HG03558 (cell line): ENCODE measurements around the gene CISD3.

ENCODE experiments used
- ATAC-seq: cut with Tn5 transposase; IDR thresholded peaks from one replicate; pipeline ENCODE4 v1.9.1; 2021; ENCODE audit warnings: moderate number of reproducible peaks; ENCODE audit not compliant: unreplicated experiment; ENCODE audit errors: extremely low read depth

The CISD3 gene, protein sequence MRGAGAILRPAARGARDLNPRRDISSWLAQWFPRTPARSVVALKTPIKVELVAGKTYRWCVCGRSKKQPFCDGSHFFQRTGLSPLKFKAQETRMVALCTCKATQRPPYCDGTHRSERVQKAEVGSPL

DNA sequence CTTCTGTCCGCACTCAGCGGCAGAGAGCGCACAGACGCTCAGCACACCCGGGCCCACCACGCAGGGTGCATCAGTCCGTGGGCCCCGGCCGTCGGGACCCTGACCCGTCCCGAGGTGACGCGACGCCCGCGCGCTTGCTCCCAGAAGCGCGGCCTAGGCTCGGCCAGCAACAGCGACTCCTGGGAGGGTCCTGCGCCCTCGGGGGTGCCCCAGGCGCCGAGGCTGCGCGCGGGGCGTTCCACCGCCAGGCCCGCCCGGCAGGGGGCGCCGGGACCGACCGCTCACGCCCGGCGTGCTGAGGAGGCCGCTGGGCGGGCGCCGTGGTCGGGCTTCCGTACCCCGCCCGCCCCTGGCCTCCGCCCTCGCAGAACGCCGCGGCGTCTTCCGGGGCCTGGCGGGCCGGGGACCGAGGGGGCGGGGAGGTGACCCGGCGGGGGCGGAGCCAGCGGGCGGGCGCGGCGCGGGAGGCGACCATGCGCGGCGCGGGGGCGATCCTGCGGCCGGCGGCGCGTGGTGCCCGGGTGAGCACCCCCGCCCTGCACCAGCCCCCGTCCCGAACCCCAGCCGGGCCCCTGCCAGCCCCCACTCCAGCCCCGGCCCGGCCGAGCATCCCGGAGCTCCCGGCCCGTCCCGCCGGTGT lies at the start of gene CISD3:
Gene CISD3, plus strand, starts transcription at position 456 of the 640 bp plus-strand sequence. Its CDS starts 18 bp downstream, at position 474.
- ATAC-seq: peak; percentile 44

DNA sequence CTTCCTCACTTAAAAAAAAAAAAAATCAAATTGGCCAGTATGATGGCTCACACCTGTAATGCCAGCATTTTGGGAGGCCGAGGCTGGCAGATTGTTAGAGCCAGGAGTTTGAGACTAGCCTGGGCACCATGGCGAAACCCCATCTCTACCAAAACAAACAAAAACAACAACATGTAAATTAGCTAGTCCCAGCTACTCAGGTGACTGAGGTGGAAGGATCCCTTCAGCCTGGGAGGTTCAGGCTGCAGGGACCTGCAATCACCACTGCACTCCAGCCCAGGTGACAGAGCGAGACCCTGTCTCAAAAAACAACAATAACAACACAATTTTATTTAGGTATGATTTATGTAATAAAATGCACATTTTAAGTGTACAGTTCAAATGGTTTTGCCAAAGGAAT lies 49.0 kb upstream of the CISD3 start:
- ATAC-seq: no peak

DNA sequence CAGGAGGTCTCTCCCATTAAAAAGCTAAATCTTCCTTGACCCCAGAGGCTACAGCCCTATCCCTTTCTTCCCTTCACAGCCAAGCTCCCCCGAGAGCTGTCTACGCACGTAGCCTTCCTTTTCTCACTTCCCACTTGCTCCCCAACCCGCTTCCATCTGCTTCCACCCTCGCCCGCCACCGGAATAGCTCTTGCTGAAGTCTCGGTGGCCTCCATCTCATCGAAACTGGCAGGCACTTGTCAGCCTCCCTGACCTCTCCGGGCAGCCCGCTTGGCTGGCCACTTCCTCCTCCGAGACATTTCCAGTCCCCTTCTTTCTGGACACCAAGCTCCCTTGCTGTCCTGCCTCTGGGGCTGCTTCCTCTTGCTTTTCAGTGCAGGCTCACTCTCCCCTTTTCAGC lies 44.6 kb upstream of the CISD3 start:
- ATAC-seq: no peak

DNA sequence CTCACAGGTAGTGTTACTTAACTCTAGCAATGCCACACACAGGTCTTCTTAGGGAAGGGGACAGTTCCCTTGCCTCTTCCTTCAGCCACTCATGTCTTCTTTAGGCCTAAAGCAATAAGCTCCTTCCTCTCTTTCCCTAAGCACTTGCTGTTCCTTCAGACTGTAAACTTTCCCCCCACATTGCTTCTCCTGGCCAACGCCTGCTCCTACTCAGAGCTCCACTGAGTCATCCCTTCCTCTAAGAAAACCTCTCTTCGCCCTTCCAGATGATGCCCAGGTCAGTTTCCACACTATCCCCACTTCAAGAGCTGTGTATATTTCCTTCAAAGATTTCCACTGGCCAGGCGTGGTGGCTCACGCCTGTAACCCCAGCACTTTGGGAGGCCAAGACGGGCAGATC lies 42.9 kb upstream of the CISD3 start:
- ATAC-seq: no peak

DNA sequence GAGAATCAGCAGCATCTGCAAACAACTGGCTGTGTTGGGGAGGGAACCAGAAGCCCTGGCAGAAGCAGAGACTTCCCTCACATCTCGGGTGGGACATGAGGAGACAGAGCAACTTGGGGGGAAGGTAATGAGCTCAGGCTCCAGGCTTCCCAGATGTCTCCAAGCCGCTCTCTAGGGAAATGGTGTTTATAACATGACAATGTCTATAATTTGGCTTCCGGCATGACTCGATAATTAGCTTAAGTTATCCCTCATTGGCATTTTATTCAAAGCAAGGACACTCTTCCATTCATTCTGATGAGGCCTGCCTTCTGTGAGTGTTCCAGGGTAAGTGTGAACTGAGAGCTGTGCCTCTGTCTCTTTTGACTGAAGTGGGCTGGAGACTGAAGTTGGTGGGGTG lies 39.8 kb upstream of the CISD3 start:
- no peak for ATAC-seq

DNA sequence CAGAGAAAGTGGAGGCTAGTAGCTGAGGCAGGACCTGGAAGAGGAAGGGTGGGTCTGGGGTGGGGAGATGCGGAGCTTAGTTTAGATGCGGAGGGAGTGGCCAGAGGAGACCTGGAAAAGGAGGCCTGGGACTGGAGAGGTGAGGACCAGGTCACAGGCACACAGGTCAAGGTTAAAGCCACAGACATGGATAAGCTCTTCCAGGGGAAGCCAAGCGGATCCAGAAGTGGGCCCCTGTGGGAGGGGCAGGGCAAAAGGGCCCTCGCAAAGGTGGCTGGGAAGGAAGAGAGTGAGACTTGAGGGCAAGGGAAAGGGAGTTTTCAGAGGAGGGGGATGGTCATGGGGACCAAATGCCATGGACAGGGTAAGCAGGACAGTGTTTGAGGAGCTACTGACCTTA lies 39.0 kb upstream of the CISD3 start:
- no peak for ATAC-seq

DNA sequence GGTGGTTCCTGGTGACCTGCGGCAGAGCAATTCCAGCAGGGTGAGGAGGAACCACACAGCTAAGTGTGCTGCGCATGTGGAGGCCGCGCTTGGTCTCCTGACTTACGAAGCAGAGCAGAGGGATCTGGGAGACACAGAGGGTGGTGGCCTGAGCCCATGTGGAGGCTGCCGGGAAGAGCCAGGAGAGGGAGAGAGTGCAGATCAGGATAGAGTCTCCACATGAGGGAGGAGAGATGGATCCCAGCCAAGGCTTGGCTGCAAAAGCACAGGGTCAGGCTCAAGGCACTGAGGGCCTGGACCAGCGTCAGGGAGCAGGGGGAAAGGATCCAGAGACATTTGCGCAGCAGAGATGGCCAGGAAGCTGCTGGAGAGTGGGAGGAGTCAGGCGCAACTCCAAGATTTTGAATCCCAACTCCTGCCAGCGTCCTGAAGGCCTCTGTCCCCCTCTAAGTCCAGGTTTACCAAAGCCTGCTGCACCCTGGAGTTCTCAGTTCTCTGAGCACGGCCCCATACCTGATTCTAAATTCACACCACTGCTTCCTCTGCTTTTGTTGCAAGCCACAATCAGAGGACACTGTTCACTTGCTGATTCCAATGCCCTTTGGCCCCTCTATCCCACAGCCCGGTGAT lies 36.3 kb upstream of the CISD3 start:
- ATAC-seq: no peak

DNA sequence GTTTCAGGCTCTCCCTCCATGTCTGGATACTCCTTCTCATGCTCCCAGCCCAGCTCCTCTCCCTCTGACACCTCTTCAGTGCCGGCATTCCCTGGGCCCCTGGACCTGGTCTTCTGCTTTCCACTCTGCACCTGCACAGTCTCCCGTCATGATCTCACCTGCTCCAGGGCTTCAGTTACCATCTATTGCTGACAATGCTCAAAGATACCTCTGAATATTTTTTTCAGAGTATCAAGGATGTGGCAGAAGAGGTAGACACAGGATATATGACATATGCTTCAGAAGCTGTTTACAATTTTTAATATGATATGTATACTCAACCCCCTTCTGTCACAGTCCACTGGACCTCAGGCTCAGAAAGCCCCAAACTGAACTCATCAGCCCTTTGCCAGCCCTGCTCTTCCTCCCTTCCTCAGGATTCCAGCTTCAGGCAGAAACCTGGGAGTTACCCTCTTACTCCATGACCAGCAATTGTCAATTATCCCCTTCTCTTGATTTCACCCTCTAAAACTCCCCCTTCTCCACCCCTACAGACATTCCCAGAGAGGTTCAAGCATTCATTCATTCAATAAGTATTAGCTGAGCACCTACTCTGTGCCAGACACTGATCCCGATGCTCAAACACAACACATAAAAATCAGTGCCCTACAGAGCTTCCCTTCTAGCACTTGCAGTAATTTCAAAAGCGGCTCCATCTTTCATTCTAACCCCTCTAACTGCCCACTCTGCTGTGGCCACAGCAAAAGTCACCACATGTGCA lies 32.9 kb upstream of the CISD3 start:
- ATAC-seq: no peak

DNA sequence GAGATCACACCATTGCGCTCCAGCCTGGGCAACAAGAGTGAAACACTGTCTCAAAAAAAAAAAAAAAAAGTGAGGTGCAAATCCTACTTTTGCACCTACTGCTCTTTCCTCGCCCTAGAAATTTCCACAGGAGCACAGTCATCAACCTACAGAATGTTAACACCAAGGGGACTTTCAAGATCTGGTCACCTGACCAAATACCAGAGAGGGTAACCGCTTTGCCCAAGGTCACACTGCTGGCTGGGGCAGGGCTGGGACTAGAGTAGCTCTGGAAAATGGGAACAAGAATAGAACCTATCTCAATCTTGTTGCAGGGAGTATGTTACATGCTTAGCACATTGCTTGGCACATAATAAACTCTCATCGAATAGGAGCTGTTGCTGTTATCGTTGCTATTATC lies 31.4 kb upstream of the CISD3 start:
- no peak for ATAC-seq

DNA sequence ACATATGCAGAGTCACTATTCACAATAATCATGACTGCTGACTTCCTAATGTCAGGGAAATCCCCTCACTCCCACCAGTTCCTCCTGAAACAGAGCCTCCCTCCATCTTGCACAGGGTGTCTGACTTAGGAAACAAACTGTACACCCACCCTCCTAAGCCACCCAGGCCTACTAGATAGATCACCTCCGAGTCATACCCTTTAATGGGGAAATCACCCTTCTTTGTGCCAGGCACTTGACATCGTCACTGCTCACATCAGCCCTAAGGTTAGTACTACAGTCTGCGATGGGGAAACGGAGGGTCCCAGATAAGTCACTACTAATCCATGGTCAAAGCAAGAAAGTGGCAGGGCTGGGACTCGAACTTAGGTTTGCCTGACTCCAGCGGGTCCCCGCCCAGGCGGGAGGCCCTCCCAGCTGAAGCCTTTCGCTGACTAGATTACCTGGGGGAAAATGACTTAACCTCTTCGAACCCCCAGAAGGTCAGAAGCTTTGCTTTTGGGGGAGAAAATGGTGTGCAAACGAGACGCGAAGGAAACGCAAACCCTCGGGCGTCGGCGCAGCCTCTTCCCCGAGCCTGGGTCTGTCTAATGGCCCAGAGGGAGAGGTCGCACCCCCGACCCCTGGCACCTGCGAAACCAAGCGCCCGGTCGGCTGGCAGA lies 28.5 kb upstream of the CISD3 start:
- no peak for ATAC-seq

DNA sequence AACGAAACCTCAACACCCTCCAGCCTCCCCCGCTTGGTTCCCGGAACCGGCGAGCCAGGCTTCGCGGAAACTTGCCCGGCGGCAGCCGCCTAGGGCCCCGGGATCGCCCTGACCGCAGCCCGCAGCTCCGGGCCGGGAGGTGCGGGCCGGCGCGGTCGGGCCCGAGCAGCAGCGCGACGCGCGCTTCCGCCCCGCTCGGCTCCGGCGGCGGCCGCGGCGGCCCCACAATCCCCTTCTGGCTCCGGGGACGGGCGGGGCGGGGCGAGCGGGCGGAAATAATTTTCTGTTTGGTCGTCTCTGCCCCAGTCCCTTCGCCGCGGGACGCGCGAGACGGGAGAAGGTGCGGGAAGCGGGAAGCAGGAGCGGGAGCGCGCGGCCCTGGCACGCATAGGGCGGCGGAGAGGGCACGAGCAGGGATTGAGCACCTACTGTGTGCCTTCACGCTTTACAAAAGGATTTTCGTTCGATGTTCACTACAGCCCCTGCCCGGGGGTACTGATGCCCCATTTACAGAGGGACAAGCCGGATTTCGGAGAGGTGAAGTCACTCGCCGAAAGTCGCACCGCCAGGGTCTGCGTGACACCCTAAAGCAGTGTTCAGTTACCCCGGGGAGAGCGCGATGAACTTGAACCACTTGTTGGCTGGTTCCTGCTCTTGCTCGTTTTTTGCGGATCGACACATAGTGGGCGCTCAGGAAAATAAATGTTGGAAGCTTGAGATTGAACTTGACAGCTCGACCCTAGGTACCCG lies 27.8 kb upstream of the CISD3 start:
- ATAC-seq: no peak

DNA sequence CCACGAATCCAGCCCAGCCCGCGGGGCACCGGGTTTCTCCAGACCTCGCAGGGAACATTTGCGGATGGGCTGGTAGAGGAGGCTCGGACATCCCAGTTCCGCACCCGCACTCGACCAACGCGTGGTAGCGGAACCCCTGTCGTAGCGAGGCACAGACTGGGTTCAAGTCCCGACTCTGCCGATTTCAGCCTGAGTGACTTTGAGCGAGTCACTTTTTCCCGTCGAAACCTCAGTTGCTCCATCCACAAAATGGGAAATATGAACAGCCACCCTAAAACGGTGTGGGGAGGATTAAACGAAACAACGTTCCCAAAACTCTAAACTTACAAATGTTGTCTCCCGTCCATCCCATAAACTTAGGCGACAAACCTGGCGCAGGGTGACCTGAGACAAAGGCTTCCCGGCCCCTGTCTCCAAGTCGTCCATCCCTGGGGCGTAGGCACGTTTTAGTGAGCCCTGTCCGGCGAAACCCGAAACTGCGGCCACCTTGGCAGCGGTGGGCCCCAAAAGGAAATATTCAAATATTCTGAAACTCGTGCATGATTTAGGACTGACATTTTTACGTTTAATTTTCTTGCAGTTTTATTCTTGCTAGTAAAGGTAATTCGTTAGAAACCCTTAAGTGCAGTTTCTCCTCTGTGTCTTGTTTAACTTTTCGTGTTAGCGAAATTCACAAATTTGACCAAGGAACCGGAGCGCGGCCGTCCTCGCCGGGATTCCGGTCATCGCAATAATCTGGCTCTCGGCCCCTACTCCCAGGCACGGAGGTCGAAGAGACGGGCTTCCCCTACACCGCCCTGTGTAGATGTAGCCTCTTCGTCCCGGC lies 27.0 kb upstream of the CISD3 start:
- no peak for ATAC-seq

DNA sequence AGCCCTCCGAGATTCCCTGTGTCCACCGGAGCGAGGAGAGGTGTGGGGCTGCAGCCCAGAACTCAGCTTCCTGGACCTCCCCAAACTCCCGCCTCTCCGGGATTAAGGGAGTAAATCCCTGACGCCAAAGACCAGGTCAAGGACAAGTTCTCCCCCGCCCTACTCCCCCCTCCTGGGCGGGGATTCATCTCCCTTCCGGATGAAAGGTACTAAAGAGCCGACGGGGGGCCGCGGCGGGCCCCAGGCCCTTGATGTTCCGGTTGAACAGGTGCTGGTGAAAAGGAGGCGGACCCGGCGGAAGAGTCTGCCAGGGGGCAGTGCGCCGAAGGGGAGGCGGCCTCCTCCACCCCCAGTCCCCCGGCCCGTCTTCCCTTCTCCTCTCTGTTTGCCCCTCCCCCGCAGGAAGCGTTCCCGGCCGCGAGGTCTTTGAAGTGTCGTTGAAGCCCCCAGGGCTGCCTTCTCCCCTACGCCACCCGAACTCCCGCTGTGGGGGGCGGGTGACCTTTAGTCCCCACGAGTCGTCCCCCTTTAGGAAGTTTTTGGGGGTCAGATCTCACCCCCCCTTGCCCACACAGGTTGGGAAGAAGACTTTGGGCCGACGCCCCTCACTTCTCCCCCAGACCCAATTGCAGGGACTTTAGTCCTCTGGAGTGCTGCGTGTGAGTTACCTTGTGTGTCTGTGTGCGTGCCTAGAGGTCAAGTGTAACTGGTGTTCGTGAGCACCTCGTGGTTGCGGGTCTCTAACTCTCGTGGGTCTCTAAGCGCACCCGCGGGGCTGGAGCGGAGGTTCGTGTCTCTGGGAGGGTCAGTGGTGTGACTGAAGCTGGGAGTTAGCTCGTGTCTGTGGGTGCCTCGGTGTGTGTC lies 26.2 kb upstream of the CISD3 start:
- no peak for ATAC-seq

DNA sequence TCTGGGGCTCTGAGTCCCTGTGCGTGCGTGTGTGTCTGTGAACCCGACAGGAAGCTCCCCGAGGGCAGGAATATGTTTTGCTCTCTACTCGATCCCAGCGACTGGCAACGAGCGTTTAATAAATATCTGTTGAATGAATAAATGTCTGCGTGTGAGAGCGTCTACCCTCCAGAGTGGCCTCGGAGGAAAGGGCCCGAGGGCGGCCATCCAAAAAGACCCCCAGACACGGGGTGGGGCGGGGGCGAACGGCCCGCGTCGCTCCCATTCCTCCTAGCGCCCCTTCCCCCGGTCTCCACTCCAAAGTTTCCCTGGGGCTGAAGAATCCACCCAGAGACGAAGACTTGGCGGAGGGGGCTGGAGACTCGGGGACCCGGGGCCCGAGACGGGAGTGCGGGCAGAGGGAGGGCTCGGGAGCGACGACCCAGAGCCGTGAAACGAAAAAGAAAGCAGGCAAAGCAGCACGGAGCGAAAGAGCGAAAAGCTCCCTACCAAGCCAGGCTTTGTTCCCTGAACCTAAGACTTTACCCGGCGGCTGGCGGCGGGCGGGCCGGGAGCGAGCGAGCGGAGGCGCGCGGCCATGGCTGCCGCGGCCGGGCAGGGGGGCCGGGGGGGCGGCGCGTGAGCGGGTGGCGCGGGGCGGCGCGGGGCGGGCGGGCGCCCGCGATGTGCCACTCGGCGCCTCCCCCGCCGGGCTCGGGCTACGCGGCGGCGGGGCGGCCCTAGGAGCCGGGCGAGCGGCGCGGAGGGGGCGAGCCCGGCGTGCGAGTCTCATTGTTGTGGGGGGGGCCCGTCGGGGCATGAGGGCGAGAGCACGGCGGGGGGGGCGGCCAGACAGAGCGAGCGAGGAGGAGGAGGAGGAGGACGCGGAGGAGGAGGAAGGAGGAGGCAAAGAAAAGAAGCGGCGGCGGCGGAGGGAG lies 25.3 kb upstream of the CISD3 start, which contains the start of gene MLLT6:
Gene MLLT6, plus strand, starts transcription at position 668 of the 917 bp plus-strand sequence. CDS start 360 bp downstream, outside the sequence.
- ATAC-seq: no peak

DNA sequence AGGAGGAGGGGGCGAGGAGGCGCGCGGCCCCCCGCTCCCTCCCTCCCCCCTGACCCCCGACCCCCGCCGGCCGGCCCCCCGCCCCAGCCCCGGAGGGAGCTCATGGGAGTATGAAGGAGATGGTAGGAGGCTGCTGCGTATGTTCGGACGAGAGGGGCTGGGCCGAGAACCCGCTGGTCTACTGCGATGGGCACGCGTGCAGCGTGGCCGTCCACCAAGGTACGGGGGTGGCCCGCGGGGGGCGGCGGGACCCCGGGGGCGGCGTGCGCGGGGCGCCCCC lies 24.7 kb upstream of the CISD3 start:
- ATAC-seq: no peak

DNA sequence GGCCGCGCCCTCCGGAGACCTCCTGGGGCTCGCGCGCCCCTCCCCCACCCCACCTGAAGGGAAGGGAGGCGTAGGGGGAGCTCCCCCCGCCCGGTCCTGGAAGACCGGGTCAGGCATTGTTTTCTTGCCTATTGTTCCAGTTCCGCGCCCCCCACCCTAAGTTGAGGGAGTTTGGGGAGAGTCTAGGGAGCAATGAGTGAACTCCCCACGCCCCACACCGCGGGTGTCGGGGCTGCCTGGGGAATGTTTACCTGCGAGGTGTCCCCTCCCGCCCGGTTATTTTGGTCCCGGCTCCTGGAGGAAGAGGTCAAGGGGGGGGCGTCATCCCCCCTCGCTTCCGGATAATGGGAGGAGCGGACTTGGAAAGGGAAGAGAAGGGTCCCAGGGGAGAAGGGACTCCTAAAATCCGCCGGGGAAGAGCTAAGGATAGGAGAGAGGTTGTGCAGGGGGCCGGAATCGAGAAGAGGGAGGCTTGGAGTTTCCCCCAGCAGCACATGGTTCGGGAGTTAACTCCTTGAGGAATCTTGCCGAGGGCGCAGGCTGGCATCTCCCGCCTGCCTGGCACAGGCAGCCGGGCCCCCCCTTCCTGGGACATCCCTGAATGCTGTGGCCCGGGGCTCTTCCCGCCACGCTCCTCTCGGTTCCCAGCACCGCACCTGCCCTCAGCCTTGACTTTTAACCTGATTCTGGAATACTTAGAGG lies 24.2 kb upstream of the CISD3 start:
- no peak for ATAC-seq
